Fibroblast of lung (primary cell): ENCODE results near the gene HOXB13. TPM values are rescaled to one million over a fixed set of nuclear protein-coding genes. Genes with fewer than 3 reads are reported as not detected.

ENCODE experiments used
- DNase-seq, 2 donors: peaks; one replicate each; pipeline versions ENCODE4 v3.0.0 to v3.0.0-alpha.2; 2010; ENCODE audit warnings: low read depth in 2 of 2
- H2AFZ ChIP-seq: 2 replicates; pipeline ENCODE4 v1.5.1; 2012; ENCODE audit warnings: low read length, control low read depth, inconsistent platforms
- H3K27ac ChIP-seq: 2 replicates; pipeline ENCODE4 v1.5.1; 2011; ENCODE audit warnings: low read length, control low read depth; ENCODE audit not compliant: insufficient read depth
- H3K27me3 ChIP-seq: 2 replicates; pipeline ENCODE4 v1.5.1; 2011; ENCODE audit warnings: mild to moderate bottlenecking, low read length; ENCODE audit not compliant: control insufficient read depth, insufficient read depth
- H3K36me3 ChIP-seq: 2 replicates; pipeline ENCODE4 v1.5.1; 2011; ENCODE audit warnings: low read length; ENCODE audit not compliant: control insufficient read depth, insufficient read depth
- H3K4me1 ChIP-seq: 2 replicates; pipeline ENCODE4 v1.5.1; 2011; ENCODE audit warnings: low read length; ENCODE audit not compliant: control insufficient read depth, insufficient read depth; ENCODE audit errors: extremely low read depth
- H3K4me2 ChIP-seq: 2 replicates; pipeline ENCODE4 v1.5.1; 2011; ENCODE audit warnings: low read length, control low read depth; ENCODE audit not compliant: insufficient read depth; ENCODE audit errors: extremely low read depth
- H3K4me3 ChIP-seq, 4 experiments: fragments of 200-600 bp in 1 of 4; sonication (generic) in 1 of 4; replicated peaks in 1 of 4; 2 replicates each; pipeline ENCODE4 v1.5.1; 2011 to 2016; ENCODE audit warnings: low read length in 4 of 4, low read depth in 3 of 4, mild to moderate bottlenecking in 3 of 4, control low read depth in 2 of 4, inconsistent platforms in 1 of 4, mixed read lengths in 1 of 4; ENCODE audit not compliant: insufficient read depth in 1 of 4; ENCODE audit errors: control extremely low read depth in 1 of 4
- H3K79me2 ChIP-seq: 2 replicates; pipeline ENCODE4 v1.5.1; 2012; ENCODE audit warnings: mild to moderate bottlenecking, low read length, inconsistent platforms; ENCODE audit not compliant: control insufficient read depth, insufficient read depth
- H3K9ac ChIP-seq: 2 replicates; pipeline ENCODE4 v1.5.1; 2011; ENCODE audit warnings: mild to moderate bottlenecking, low read length, control low read depth; ENCODE audit not compliant: insufficient read depth
- H3K9me3 ChIP-seq: 2 replicates; pipeline ENCODE4 v1.5.1; 2012; ENCODE audit warnings: low read depth, low read length; ENCODE audit not compliant: control insufficient read depth, insufficient read depth
- H4K20me1 ChIP-seq: 2 replicates; pipeline ENCODE4 v1.5.1; 2011; ENCODE audit warnings: low read length; ENCODE audit not compliant: control insufficient read depth, insufficient read depth; ENCODE audit errors: extremely low read depth
- EZH2 ChIP-seq: IDR thresholded peaks from 2 replicates; pipeline ENCODE4 v1.5.1; 2012; ENCODE audit warnings: low read length, control low read depth, mild to moderate bottlenecking; ENCODE audit errors: missing control alignments
- polyA plus RNA-seq, 2 donors: library from polyadenylated mRNA; depleted of rRNA in 1 of 2; stranded (reverse) in 1 of 2; unstranded in 1 of 2; fragments of >200 nt; gene quantifications; 2 replicates each; pipeline ENCODE4 v1.2.1, GENCODE V29; 2011 to 2012; ENCODE audit warnings: missing spikeins in 1 of 2
- total RNA-seq: library from RNA; depleted of rRNA; stranded (reverse); fragments of >200 nt; gene quantifications from 2 replicates; pipeline ENCODE4 v1.2.1, GENCODE V29; 2014
- TF ChIP-seq, protein P1 (sequence below), 2 donors: IDR thresholded peaks in 1 of 2; conservative IDR thresholded peaks in 1 of 2; 1 replicate in 1 of 2; 2 replicates in 1 of 2; pipeline ENCODE4 v1.5.1; 2011 to 2012; ENCODE audit warnings: low read length in 2 of 2, control low read depth in 1 of 2, inconsistent platforms in 1 of 2, low read depth in 1 of 2, mild to moderate bottlenecking in 1 of 2

The HOXB13 gene
- total and polyA plus RNA-seq, 2 donors (not counting 1 experiment from before 2014, with no cell fraction given), result not detected

- Histone ChIP-seq H3K27me3 (peaks cover 90% of the 10 kb centered on the region), H3K27ac (no peak overlapping the region), H3K4me3 (no peak overlapping the region), H3K4me1 (no peaks in the 10 kb centered on the region), H3K4me2 (no peak overlapping the region), H3K79me2 (no peaks in the 10 kb centered on the region), H4K20me1 (no peaks in the 10 kb centered on the region), H2AFZ (no peak overlapping the region), H3K36me3 (no peaks in the 10 kb centered on the region), H3K9ac (no peak overlapping the region), H3K9me3 (no peaks in the 10 kb centered on the region)
- TF ChIP-seq, protein P1, sequence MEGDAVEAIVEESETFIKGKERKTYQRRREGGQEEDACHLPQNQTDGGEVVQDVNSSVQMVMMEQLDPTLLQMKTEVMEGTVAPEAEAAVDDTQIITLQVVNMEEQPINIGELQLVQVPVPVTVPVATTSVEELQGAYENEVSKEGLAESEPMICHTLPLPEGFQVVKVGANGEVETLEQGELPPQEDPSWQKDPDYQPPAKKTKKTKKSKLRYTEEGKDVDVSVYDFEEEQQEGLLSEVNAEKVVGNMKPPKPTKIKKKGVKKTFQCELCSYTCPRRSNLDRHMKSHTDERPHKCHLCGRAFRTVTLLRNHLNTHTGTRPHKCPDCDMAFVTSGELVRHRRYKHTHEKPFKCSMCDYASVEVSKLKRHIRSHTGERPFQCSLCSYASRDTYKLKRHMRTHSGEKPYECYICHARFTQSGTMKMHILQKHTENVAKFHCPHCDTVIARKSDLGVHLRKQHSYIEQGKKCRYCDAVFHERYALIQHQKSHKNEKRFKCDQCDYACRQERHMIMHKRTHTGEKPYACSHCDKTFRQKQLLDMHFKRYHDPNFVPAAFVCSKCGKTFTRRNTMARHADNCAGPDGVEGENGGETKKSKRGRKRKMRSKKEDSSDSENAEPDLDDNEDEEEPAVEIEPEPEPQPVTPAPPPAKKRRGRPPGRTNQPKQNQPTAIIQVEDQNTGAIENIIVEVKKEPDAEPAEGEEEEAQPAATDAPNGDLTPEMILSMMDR (conservative IDR thresholded peaks at IDR 0.05 in 1 of 2, IDR thresholded peaks at IDR 0.05 in 1 of 2; ENCODE audit: low read depth in 1 of 2, low read length in 2 of 2), result no peak
- TF ChIP-seq EZH2, result no peak
- DNase-seq, result no peak
Observed at GRCh38 chr17:48731355-48731754, 2.8 kb upstream of the HOXB13 start.

- Histone ChIP-seq H3K36me3 (no peaks in the 10 kb centered on the region), H3K4me3 (no peak overlapping the region), H3K4me1 (no peaks in the 10 kb centered on the region), H3K79me2 (no peaks in the 10 kb centered on the region), H3K4me2 (no peak overlapping the region), H3K27me3 (peaks cover 90% of the 10 kb centered on the region), H4K20me1 (no peaks in the 10 kb centered on the region), H3K9me3 (no peaks in the 10 kb centered on the region), H3K9ac (no peak overlapping the region), H2AFZ (no peak overlapping the region), H3K27ac (no peak overlapping the region)
- no peak for TF ChIP-seq EZH2
- TF ChIP-seq, protein P1 (conservative IDR thresholded peaks at IDR 0.05 in 1 of 2, IDR thresholded peaks at IDR 0.05 in 1 of 2; ENCODE audit: low read depth in 1 of 2, low read length in 2 of 2), result no peak
- DNase-seq, result no peak
Observed at GRCh38 chr17:48730240-48730550, 1.6 kb upstream of the HOXB13 start.

DNA sequence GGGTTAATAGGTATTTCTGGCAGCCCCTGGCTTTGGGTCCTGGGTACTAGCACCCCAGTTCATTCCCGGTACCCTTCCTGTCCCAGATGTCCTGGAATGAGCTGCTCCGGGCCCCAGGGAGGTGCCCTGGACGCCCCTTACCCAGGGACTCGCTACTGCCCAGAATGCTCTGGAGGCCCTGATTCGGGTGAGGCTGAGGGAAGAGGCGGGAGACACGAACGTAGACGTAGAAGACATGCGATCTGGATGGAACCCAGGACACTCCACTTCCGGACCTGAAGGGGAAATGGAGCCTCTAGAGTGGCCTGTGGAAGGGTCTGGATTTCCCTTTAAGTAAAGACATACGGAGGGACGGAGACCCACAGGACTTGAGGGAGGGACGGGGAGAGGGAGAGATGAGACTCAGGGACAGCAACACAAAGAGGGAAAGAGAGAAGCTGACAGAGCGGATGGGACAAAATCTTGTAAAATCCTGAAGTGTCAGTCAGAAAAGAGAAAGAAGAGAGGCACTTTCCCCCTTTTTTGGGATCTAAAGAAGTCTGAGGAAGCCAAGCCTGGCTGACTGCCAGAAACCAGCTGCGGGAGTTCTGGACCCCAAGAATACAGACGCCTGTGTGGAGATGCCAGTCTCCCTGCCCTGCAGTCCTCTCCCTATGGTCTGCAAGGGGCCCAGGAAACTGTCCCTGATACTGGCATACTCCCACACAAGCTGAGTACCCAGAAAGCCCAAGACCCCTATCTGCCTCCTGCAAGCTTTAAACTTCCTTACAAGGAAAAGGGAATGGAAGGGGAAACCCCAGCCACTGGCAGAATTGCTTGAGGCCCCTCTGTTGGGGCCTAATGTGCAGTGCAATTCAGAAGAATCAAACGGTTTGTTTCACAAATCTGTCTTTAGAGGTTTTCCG is 1.0 kb upstream of the HOXB13 start:
- no peaks in the 10 kb centered on the region for H3K9me3 ChIP-seq
- H3K27me3 ChIP-seq, result peaks cover 90% of the 10 kb centered on the region
- H3K27ac ChIP-seq, result no peak overlapping the region
- H3K9ac ChIP-seq, result no peak overlapping the region
- no peaks in the 10 kb centered on the region for H3K79me2 ChIP-seq
- no peak overlapping the region for H3K4me3 ChIP-seq
- H3K36me3 ChIP-seq, result no peaks in the 10 kb centered on the region
- H3K4me2 ChIP-seq, result no peak overlapping the region
- H4K20me1 ChIP-seq, result no peaks in the 10 kb centered on the region
- H3K4me1 ChIP-seq, result peaks cover 4% of the 10 kb centered on the region
- no peak for DNase-seq
- H2AFZ ChIP-seq, result no peak overlapping the region
- TF ChIP-seq, protein P1 (conservative IDR thresholded peaks at IDR 0.05 in 1 of 2, IDR thresholded peaks at IDR 0.05 in 1 of 2; ENCODE audit: low read depth in 1 of 2, low read length in 2 of 2), result no peak
- peak; percentile 74 for TF ChIP-seq EZH2
